Measurements from ENCODE around the gene MGAT5.

DNA sequence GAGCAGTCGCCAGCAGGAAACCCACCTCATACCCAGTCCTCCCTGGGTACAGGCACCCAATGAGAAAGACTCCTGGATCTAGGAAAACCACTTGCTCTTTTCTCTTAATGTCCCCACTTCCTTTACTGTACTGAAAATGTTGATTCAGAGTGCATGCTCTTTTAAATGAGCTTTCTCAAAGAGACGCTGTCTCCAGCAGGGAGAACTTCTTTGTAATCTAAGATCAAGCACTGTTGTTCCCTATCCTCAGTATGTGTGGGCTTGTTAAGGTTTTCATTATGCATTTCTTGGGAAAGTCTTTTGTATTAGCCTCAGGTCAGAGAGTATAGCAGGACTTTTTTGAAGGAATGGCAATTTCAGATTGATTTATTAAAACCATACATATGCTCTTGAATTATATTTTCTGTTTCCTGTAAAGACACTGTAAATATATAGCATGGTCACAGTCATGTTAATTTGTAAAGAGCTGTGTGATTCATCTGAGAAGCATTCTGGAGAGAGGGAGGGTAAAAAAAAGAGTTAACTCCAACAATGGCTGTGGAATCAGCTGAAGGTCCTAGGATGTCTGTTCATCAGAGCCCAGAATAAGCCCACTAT lies 178.1 kb downstream of the MGAT5 start:
- TF ChIP-seq, protein P1, sequence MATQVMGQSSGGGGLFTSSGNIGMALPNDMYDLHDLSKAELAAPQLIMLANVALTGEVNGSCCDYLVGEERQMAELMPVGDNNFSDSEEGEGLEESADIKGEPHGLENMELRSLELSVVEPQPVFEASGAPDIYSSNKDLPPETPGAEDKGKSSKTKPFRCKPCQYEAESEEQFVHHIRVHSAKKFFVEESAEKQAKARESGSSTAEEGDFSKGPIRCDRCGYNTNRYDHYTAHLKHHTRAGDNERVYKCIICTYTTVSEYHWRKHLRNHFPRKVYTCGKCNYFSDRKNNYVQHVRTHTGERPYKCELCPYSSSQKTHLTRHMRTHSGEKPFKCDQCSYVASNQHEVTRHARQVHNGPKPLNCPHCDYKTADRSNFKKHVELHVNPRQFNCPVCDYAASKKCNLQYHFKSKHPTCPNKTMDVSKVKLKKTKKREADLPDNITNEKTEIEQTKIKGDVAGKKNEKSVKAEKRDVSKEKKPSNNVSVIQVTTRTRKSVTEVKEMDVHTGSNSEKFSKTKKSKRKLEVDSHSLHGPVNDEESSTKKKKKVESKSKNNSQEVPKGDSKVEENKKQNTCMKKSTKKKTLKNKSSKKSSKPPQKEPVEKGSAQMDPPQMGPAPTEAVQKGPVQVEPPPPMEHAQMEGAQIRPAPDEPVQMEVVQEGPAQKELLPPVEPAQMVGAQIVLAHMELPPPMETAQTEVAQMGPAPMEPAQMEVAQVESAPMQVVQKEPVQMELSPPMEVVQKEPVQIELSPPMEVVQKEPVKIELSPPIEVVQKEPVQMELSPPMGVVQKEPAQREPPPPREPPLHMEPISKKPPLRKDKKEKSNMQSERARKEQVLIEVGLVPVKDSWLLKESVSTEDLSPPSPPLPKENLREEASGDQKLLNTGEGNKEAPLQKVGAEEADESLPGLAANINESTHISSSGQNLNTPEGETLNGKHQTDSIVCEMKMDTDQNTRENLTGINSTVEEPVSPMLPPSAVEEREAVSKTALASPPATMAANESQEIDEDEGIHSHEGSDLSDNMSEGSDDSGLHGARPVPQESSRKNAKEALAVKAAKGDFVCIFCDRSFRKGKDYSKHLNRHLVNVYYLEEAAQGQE (IDR thresholded peaks at IDR 0.05; ENCODE audit: low read depth): no peak
- TF ChIP-seq, protein P2, sequence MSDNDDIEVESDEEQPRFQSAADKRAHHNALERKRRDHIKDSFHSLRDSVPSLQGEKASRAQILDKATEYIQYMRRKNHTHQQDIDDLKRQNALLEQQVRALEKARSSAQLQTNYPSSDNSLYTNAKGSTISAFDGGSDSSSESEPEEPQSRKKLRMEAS (IDR thresholded peaks at IDR 0.05): no peak
- TF ChIP-seq CEBPB (IDR thresholded peaks at IDR 0.05) (no peak), ZBTB7A (IDR thresholded peaks at IDR 0.05; ENCODE audit: low read depth) (no peak), CREB1 (IDR thresholded peaks at IDR 0.05; ENCODE audit: low read depth) (no peak)
